ENCODE measurements around the gene PABPC1L.

GRCh38 chr20:44959638-44960102, 49.8 kb downstream of the PABPC1L start:
- TF ChIP-seq CTCF (IDR thresholded peaks at IDR 0.05), result no peak
- TF ChIP-seq POLR2A (IDR thresholded peaks at IDR 0.05), result no peak
